OCI-LY3 (cell line): ENCODE data around the gene FBXW7.
A peak's percentile ranks its signal among the peaks of the same experiment; 100 is the strongest.

Experiments
- H2AFZ ChIP-seq: fragments of 200-600, 300-600 bp; shearing (Covaris generic); 2 replicates; pipeline ENCODE4 v1.6.0; 2014; ENCODE audit warnings: antibody characterized with exemption, low read depth, low read length
- H3K27ac ChIP-seq: fragments of 200-600, 300-600 bp; sonication (generic); 2 replicates; pipeline ENCODE4 v1.5.1; 2014; ENCODE audit warnings: mild to moderate bottlenecking, low read length, moderate library complexity, mixed read lengths
- H3K27me3 ChIP-seq: fragments of 200-600, 300-600 bp; sonication (generic); 2 replicates; pipeline ENCODE4 v1.6.1; 2014; ENCODE audit warnings: low read depth, low read length, mixed read lengths
- H3K36me3 ChIP-seq: fragments of 200-600, 300-600 bp; sonication (generic); replicated peaks from 2 replicates; pipeline ENCODE3; 2014; ENCODE audit warnings: low read depth, low read length, mixed read lengths
- H3K4me1 ChIP-seq: fragments of 300-600, 200-600 bp; sonication (generic); 2 replicates; pipeline ENCODE4 v1.6.1; 2014; ENCODE audit warnings: low read length, mixed read lengths
- H3K4me2 ChIP-seq: fragments of 200-600, 300-600 bp; sonication (generic); 2 replicates; pipeline ENCODE4 v1.6.1; 2014; ENCODE audit warnings: low read length, mixed read lengths
- H3K4me3 ChIP-seq: fragments of 300-600, 200-600 bp; sonication (generic); 2 replicates; pipeline ENCODE4 v1.5.1; 2014; ENCODE audit warnings: antibody characterized with exemption, mild to moderate bottlenecking, low read length, moderate library complexity
- H3K79me2 ChIP-seq: fragments of 300-600, 200-600 bp; shearing (Covaris generic); 2 replicates; pipeline ENCODE4 v1.6.1; 2014; ENCODE audit warnings: mild to moderate bottlenecking, low read length, mixed read lengths
- H3K9ac ChIP-seq: fragments of 300-600, 200-600 bp; shearing (Covaris generic); 2 replicates; pipeline ENCODE4 v1.6.0; 2014; ENCODE audit warnings: mild to moderate bottlenecking, low read length, moderate library complexity
- H3K9me3 ChIP-seq: fragments of 200-600, 300-600 bp; shearing (Covaris generic); 2 replicates; pipeline ENCODE4 v1.6.1; 2014; ENCODE audit warnings: low read length, mixed read lengths; ENCODE audit not compliant: insufficient read depth
- H4K20me1 ChIP-seq: fragments of 200-600, 300-600 bp; sonication (generic); 2 replicates; pipeline ENCODE4 v1.6.1; 2016; ENCODE audit warnings: low read length, mixed read lengths; ENCODE audit not compliant: insufficient read depth
- EZH2phosphoT487 ChIP-seq: fragments of 200-600 bp; shearing (Covaris generic); IDR thresholded peaks from 2 replicates; pipeline ENCODE4 v1.6.1; 2018; ENCODE audit warnings: antibody characterized with exemption, mixed run types, low read depth
- TF ChIP-seq, protein P1 (sequence below): fragments of 200-600, 300-600 bp; sonication (generic); IDR thresholded peaks from 2 replicates; pipeline ENCODE4 v1.5.1; 2014; ENCODE audit warnings: antibody characterized with exemption, low read length, low read depth

The FBXW7 gene

DNA sequence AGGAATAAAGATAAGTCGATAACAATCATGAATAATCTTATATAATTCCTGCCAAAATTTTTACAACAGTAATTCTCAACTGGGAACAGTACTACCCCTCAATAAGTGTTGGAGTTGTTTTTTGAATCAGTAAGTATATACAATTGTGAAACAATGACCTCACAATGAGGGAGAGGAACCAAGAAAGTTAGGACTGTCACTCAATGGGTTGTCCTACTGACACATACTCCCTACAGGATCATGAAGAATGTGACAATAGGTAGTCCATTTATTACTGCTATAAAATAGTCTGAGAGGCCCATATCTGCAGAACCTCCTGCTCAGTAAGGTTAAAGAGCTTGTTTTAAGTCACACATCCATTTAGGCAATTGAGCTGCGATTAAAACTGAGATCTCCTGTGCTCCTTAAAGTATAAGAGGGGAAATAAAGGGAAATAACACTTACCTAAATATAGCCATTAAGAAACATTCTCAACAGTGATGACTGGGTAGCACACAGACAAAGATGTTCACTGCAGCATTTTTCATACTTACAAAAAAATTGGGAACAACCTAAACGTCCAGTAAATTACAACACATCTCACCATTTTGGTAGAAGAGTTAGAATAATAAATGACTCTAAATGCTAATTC is 26.2 kb downstream of the FBXW7 start:
- no peak for TF ChIP-seq EZH2phosphoT487
- TF ChIP-seq, protein P1, sequence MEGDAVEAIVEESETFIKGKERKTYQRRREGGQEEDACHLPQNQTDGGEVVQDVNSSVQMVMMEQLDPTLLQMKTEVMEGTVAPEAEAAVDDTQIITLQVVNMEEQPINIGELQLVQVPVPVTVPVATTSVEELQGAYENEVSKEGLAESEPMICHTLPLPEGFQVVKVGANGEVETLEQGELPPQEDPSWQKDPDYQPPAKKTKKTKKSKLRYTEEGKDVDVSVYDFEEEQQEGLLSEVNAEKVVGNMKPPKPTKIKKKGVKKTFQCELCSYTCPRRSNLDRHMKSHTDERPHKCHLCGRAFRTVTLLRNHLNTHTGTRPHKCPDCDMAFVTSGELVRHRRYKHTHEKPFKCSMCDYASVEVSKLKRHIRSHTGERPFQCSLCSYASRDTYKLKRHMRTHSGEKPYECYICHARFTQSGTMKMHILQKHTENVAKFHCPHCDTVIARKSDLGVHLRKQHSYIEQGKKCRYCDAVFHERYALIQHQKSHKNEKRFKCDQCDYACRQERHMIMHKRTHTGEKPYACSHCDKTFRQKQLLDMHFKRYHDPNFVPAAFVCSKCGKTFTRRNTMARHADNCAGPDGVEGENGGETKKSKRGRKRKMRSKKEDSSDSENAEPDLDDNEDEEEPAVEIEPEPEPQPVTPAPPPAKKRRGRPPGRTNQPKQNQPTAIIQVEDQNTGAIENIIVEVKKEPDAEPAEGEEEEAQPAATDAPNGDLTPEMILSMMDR: no peak
- Histone ChIP-seq H3K9me3 (no peaks in the 10 kb centered on the region), H3K4me3 (peak overlapping the region; percentile 71), H3K4me1 (peaks cover 59% of the 10 kb centered on the region), H3K27me3 (no peaks in the 10 kb centered on the region), H3K9ac (peak overlapping the region; percentile 38; the same call in 1 of the 2 replicates), H3K4me2 (peak overlapping the region; percentile 68), H3K27ac (peak overlapping the region; percentile 5; the same call in 1 of the 2 replicates), H2AFZ (no peak overlapping the region), H4K20me1 (peaks cover 63% of the 10 kb centered on the region), H3K36me3 (peaks cover 27% of the 10 kb centered on the region), H3K79me2 (peaks cover 97% of the 10 kb centered on the region)

DNA sequence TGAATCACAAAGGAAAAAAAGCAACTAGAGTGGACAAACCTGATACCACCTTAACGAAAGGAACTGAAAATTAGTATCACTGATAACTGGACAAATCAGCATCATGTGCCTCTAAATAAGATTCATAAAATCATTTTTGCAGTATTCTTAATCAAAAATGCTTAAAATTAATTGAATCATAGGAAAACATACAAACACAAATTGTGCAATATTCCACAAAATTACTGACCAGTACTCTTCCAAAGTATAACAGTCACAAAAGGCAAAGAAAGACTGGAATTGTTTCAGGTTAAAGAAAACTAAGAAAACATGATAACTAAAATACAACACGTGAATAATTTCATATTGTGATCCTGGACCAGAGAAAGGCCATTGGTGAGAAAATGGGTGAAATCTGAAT is 27.1 kb downstream of the FBXW7 start:
- H3K4me3 ChIP-seq: no peak overlapping the region
- no peak overlapping the region for H2AFZ ChIP-seq
- no peak overlapping the region for H3K27ac ChIP-seq
- H3K4me1 ChIP-seq: peaks cover 54% of the 10 kb centered on the region
- peaks cover 56% of the 10 kb centered on the region for H4K20me1 ChIP-seq
- H3K79me2 ChIP-seq: peaks cover 99% of the 10 kb centered on the region
- H3K9me3 ChIP-seq: no peaks in the 10 kb centered on the region
- H3K27me3 ChIP-seq: no peaks in the 10 kb centered on the region
- no peak overlapping the region for H3K9ac ChIP-seq
- TF ChIP-seq, protein P1: no peak
- peak overlapping the region; percentile 68; the same call in 1 of the 2 replicates for H3K4me2 ChIP-seq
- peaks cover 24% of the 10 kb centered on the region for H3K36me3 ChIP-seq

DNA sequence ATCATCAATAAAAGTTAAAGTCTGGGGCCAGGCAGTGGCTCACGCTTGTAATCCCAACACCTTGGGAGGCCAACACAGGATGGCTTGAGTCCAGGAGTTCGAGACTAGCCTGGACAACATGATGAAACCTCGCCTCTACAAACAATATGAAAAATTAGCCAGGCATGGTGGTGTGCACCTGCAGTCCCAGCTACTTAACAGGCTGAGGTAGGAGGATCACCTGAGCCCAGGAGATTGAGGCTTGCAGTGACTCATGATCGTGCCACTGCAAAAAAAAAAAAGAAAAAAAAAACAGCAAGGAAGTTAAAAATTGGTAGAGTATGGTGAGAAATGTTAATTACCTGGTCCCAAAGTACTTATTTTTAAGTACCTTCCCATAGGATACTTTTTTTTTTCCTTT is 27.5 kb downstream of the FBXW7 start:
- Histone ChIP-seq H3K36me3 (peaks cover 20% of the 10 kb centered on the region), H4K20me1 (peaks cover 52% of the 10 kb centered on the region), H2AFZ (no peak overlapping the region), H3K4me2 (no peak overlapping the region), H3K27me3 (no peaks in the 10 kb centered on the region), H3K4me3 (no peak overlapping the region), H3K4me1 (peaks cover 56% of the 10 kb centered on the region), H3K9me3 (no peaks in the 10 kb centered on the region), H3K79me2 (peaks cover 99% of the 10 kb centered on the region), H3K27ac (no peak overlapping the region), H3K9ac (no peak overlapping the region)
- TF ChIP-seq, protein P1: no peak
- TF ChIP-seq EZH2phosphoT487: no peak

DNA sequence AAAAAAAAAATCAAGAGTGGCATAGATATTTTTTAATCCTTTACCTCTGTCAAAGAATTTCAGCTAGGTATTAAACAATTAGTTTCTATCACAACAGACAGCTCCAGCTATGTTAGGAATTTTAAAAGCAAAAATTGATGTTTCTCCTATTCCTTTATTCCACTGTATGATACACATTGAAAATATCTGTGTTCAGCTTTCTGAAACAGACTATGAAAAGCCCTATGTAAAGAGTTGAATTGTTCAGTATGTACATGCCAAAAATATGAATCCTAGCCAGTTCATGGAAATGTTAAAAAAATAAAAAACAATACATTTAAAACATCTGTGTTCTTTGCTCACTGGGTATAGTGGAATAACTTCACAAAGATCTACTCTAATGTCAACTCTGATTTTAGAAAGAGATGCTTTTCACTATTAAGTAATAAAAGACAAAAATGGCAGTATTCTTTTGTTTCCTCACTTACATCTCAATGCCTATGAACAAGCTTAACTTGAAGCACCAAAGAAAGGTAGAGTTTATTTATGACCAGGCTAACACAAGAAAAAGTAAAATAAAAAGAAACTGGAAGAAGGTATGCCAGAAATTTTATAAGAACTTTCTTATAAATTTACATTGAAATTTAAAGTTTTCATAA is 32.1 kb downstream of the FBXW7 start:
- TF ChIP-seq, protein P1: no peak
- no peak for TF ChIP-seq EZH2phosphoT487
- peaks cover 35% of the 10 kb centered on the region for H4K20me1 ChIP-seq
- H3K4me1 ChIP-seq: peaks cover 56% of the 10 kb centered on the region
- no peak overlapping the region for H3K27ac ChIP-seq
- H3K27me3 ChIP-seq: no peaks in the 10 kb centered on the region
- H2AFZ ChIP-seq: no peak overlapping the region
- H3K9me3 ChIP-seq: no peaks in the 10 kb centered on the region
- H3K36me3 ChIP-seq: peaks cover 9% of the 10 kb centered on the region
- H3K4me2 ChIP-seq: no peak overlapping the region
- H3K9ac ChIP-seq: no peak overlapping the region
- peaks cover 95% of the 10 kb centered on the region for H3K79me2 ChIP-seq
- H3K4me3 ChIP-seq: no peak overlapping the region
